Measurements from ENCODE around the gene PNPLA2.

The PNPLA2 gene

DNA sequence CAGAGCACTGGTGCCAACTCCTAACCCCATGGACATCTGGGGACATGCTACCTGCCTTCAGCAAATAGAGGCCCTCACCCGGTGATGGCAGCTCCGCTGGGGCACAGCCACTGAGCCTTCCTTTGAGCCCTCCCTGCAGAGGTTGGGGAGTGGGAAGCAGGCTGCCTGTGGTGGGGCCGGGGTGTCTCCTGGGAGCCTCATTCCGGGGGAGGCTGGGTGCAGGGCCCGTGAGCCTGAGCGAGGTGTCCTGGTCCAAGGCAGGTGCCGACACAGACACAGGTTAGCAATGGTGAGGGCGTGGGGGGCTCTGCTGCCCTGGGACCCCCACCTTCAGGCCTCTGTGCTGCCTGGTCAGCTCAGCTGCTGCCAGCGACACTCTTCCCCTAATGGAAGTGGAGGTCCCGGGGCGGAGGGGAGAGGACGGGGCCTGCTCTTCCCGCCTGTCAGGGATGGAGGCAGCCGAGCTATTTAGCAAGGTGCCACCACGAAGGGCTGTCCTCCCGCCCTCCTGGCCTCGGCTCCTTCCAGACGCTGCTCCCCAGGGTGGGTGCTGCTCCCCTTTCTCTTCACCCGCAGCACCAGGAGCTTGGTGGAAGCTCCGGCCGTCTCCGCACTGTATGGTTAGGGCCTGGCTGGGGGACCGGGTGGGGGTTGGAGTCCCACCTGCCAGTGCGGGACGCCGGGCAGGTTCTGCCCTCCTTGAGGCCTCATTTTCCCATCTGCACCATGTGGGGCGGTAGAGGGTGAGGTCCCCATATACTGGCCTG, 35.2 kb downstream of the PNPLA2 start:
- no peak for TF ChIP-seq CTCF (IDR thresholded peaks at IDR 0.05; ENCODE audit: insufficient read depth, low read length, missing control alignments)
- ChIA-PET CTCF (interaction anchor here (1.9 kb wide), 1 partner anchor 9 kb away, joined by 4 read pairs; no protein-coding TSS in a partner anchor), POLR2A (no interaction called here)
- DNase-seq (ENCODE audit: low read depth, low spot score): no peak
- H3K4me3 ChIP-seq (ENCODE audit: low read depth, low read length): no peak overlapping the region

DNA sequence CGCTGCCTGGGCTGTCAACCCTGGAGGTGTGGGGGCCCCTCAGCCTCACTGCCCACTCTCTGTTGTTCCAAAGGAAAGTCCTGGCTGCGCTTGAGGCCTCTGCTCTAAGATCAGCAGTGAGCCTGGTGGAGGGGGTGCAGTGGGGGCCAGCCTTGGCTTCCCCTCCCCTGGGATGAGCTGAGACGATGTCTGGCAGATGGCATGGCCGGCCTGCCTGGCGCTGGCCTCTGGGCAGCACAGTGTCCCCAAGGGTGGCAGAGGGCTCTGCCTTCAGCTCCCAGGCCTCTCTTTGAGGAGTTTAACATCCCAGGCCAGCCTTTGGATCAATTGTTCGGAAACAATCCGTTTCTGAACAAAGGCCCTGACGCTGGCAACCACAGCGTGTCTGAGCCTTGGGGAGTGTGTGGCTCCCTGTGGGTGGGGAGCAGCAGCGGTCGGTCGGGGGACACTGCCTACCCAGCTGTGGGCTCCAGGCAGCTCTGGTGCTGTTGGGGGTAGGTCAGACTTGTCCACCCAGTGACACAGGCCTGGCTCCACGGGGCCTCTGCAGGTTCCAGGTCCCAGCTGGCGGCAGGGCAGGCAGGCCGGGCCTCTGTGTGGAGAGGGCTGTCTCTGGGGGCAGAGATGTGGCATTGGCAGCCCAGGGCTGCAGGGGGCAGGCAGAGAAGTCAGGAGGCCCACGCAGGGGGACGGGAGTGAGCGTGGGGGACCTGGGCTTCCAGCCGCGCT, 36.1 kb downstream of the PNPLA2 start:
- CTCF ChIA-PET: interaction anchor here (1.9 to 9.3 kb wide), 2 partner anchors 8 to 10 kb away, joined by 4 to 58 read pairs; no protein-coding TSS in a partner anchor
- no peak overlapping the region for H3K4me3 ChIP-seq (ENCODE audit: low read depth, low read length)
- POLR2A ChIA-PET: no interaction called here
- no peak for DNase-seq (ENCODE audit: low read depth, low spot score)
- TF ChIP-seq CTCF (IDR thresholded peaks at IDR 0.05; ENCODE audit: insufficient read depth, low read length, missing control alignments): no peak

- ChIA-PET POLR2A (no interaction called here), CTCF (interaction anchor here (1.9 to 9.3 kb wide), 2 partner anchors 8 to 11 kb away, joined by 4 to 58 read pairs; no protein-coding TSS in a partner anchor)
- no peak for TF ChIP-seq CTCF (IDR thresholded peaks at IDR 0.05; ENCODE audit: insufficient read depth, low read length, missing control alignments)
- no peak overlapping the region for H3K4me3 ChIP-seq (ENCODE audit: low read depth, low read length)
- DNase-seq (ENCODE audit: low read depth, low spot score): no peak
These were observed 36.6 kb downstream of the PNPLA2 start for GRCh38 chr11:855330-855674.

- no peak overlapping the region for H3K4me3 ChIP-seq (ENCODE audit: low read depth, low read length)
- TF ChIP-seq CTCF (IDR thresholded peaks at IDR 0.05; ENCODE audit: insufficient read depth, low read length, missing control alignments): no peak
- ChIA-PET CTCF (interaction anchor here (1.0 to 9.3 kb wide), 3 partner anchors 9 to 11 kb away, joined by 4 to 58 read pairs (median 6); no protein-coding TSS in a partner anchor), POLR2A (no interaction called here)
- no peak for DNase-seq (ENCODE audit: low read depth, low spot score)
These were observed 37.1 kb downstream of the PNPLA2 start for GRCh38 chr11:855796-856195.

- DNase-seq (ENCODE audit: low read depth, low spot score): no peak
- TF ChIP-seq CTCF (IDR thresholded peaks at IDR 0.05; ENCODE audit: insufficient read depth, low read length, missing control alignments): no peak
- ChIA-PET CTCF (interaction anchor here (1.0 to 9.3 kb wide), 2 partner anchors 9 to 12 kb away, joined by 6 to 58 read pairs; no protein-coding TSS in a partner anchor), POLR2A (no interaction called here)
- H3K4me3 ChIP-seq (ENCODE audit: low read depth, low read length): no peak overlapping the region
These were observed 37.7 kb downstream of the PNPLA2 start for GRCh38 chr11:856397-856796.

Measured in AG04449 (cell line).